Fibroblast of villous mesenchyme (primary cell): ENCODE results near the gene JAM2. TPM values are rescaled to one million over a fixed set of nuclear protein-coding genes. Genes with fewer than 3 reads are reported as not detected.

Source experiments
- DNase-seq: peaks from one replicate; pipeline ENCODE4 v3.0.0-alpha.2; 2010; ENCODE audit warnings: low read depth
- H3K4me3 ChIP-seq: 2 replicates; pipeline ENCODE4 v1.5.1; 2011; ENCODE audit warnings: low read depth, mild to moderate bottlenecking, low read length
- CTCF ChIP-seq: IDR thresholded peaks from 2 replicates; pipeline ENCODE4 v1.5.1; 2012; ENCODE audit warnings: low read depth, mild to moderate bottlenecking, low read length; ENCODE audit not compliant: insufficient read depth
- total RNA-seq: library from RNA; depleted of rRNA; stranded (reverse); fragments of >200 nt; gene quantifications from 2 replicates; pipeline ENCODE4 v1.2.3, GENCODE V29; 2012

JAM2 gene
- total RNA-seq, 1 donor = 1.7 TPM

- no peak for DNase-seq
- TF ChIP-seq CTCF = no peak
- no peak overlapping the region for H3K4me3 ChIP-seq
Measured at GRCh38 chr21:25744854-25745253, 105.8 kb downstream of the JAM2 start.

GRCh38 chr21:25750085-25750484 is 111.0 kb downstream of the JAM2 start:
- DNase-seq = no peak
- H3K4me3 ChIP-seq = no peak overlapping the region
- no peak for TF ChIP-seq CTCF

- H3K4me3 ChIP-seq = no peak overlapping the region
- TF ChIP-seq CTCF = no peak
- DNase-seq = peak; percentile 20
Measured at GRCh38 chr21:25752416-25752815, 113.4 kb downstream of the JAM2 start.

GRCh38 chr21:25756190-25756932 is 117.3 kb downstream of the JAM2 start:
- H3K4me3 ChIP-seq = no peak overlapping the region
- no peak for DNase-seq
- TF ChIP-seq CTCF = no peak

- DNase-seq = no peak
- TF ChIP-seq CTCF = no peak
Measured at GRCh38 chr21:25757531-25757930, 118.5 kb downstream of the JAM2 start.

GRCh38 chr21:25759573-25759972 is 120.5 kb downstream of the JAM2 start:
- no peak overlapping the region for H3K4me3 ChIP-seq
- DNase-seq = peak; percentile 53
- TF ChIP-seq CTCF = no peak

More at GRCh38 chr21:25757531-25757930, 118.5 kb downstream of the JAM2 start:
- H3K4me3 ChIP-seq = no peak overlapping the region

GRCh38 chr21:25760061-25760460 is 121.0 kb downstream of the JAM2 start:
- H3K4me3 ChIP-seq = no peak overlapping the region
- TF ChIP-seq CTCF = no peak
- no peak for DNase-seq
